ENCODE data around the gene SEMA4D. TPM values are rescaled to one million over a fixed set of nuclear protein-coding genes. Genes with fewer than 3 reads are reported as not detected.

Gene SEMA4D
- total RNA-seq, 4 donors from 2014 or later, result 13.4 to 27.3 (median 24.8) TPM

DNA sequence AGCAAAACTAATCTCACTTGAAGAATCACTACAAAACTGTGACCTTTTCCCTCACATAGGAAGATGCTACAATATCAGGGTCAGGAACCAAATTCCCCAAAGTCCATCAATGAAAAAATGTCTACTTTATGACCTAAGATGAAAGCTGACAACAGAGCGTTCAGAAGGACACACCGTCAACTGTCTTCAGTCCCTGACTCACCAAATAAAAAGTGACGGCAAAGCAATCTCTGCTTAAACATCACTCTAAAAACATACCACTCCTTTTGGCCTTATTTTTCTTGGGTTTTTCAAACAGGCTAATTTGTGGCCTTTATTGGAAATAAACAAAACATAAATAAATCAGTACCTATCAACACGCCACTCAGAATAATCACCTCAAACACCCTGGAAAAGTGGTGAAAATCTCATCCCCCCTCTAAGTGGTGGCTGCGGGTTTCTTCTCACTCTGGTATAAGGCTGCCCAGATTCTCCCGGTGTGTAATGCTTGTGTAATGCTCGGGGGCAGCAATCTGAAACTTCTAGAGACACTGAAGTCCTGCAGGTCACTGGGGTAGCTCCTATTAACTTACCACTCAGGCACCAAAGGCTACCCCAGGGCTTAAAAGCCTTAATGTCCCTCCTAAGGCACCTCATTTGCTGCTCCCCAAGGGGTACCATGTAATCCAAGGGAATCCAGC lies 29.5 kb downstream of the SEMA4D start:
- TF ChIP-seq, protein P1, sequence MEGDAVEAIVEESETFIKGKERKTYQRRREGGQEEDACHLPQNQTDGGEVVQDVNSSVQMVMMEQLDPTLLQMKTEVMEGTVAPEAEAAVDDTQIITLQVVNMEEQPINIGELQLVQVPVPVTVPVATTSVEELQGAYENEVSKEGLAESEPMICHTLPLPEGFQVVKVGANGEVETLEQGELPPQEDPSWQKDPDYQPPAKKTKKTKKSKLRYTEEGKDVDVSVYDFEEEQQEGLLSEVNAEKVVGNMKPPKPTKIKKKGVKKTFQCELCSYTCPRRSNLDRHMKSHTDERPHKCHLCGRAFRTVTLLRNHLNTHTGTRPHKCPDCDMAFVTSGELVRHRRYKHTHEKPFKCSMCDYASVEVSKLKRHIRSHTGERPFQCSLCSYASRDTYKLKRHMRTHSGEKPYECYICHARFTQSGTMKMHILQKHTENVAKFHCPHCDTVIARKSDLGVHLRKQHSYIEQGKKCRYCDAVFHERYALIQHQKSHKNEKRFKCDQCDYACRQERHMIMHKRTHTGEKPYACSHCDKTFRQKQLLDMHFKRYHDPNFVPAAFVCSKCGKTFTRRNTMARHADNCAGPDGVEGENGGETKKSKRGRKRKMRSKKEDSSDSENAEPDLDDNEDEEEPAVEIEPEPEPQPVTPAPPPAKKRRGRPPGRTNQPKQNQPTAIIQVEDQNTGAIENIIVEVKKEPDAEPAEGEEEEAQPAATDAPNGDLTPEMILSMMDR (IDR thresholded peaks at IDR 0.05), result no peak
- TF ChIP-seq EP300 (IDR thresholded peaks at IDR 0.05) (no peak), POLR2A (IDR thresholded peaks at IDR 0.05) (no peak)
- DNase-seq (ENCODE audit: low spot score in 2 of 2), result no peak
- Histone ChIP-seq H3K36me3 (no peaks in the 10 kb centered on the region), H3K27ac (peak overlapping the region in 1 of 4 donors; percentile 66), H3K27me3 (no peaks in the 10 kb centered on the region), H3K9me3 (no peaks in the 10 kb centered on the region), H3K4me3 (no peak overlapping the region), H3K4me1 (peaks cover 0 to 39% (median 7%) of the 10 kb centered on the region in 4 donors)
- 86 to 88% methylated on average over 7 of the region's 7 CpGs for WGBS, 2 donors

DNA sequence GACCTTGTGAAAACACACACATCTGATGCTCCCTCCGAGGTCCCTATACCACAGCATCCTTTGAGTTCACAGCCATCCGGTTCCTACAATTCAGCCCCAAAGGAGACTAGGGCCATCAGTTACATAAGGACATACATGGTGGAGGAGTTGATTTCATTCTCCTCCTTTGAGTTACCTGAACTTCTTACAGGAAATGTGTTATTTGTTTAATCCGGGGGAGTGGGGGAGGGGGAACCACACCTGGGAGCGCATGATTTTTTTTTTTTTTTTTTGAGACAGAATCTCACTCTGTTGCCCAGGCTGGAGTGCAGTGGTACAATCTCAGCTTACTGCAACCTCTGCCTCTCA lies 30.7 kb downstream of the SEMA4D start:
- WGBS, 2 donors, result 82 to 93% methylated on average over 4 of the region's 4 CpGs
- TF ChIP-seq EP300 (IDR thresholded peaks at IDR 0.05) (no peak), POLR2A (IDR thresholded peaks at IDR 0.05) (no peak)
- TF ChIP-seq, protein P1 (IDR thresholded peaks at IDR 0.05), result no peak

DNA sequence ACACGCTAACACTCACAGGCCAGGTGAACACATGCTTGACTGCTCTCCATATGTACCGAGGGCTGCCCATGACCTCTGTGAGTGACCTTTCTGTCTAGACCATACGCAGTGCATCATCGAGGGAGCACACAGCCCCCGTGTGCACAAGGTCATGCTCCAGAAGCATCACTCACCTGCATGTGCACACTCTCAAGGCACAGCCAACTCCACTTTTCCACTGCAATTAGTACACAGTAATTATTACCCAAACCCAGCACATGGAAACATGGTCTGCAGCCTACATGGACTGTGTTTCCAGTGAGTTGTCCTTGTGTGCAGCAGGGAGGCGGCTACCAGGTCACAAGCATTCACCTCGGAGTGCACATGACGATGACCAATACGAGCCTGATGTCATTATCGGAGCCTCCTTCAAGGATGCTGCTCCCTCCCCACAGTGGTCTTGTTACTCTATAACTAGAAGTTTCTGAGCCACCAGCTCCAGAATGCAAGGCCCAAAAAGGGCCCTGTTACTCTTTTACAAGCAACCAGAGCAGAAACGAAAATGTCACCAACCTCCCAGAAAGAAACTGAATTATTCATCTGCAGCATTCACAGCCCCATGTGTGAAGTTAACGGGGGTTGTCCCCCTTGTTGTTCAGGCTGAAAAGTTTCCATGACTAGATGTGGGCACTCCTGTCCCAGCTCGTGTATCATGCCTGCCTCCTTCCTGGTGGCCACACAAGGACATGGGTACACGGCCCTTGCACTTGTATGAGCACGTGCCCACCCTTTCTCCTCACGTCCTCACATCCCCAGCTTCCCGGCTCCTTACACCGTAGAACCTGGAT lies 31.2 kb downstream of the SEMA4D start:
- WGBS, 2 donors, result 86 to 87% methylated on average over 18 of the region's 18 CpGs
- H3K27me3 ChIP-seq, result no peaks in the 10 kb centered on the region
- peak overlapping the region in 1 of 4 donors; percentile 66 for H3K27ac ChIP-seq
- H3K4me3 ChIP-seq, result no peak overlapping the region
- DNase-seq (ENCODE audit: low spot score in 2 of 2), result no peak
- peaks cover 0 to 48% (median 17%) of the 10 kb centered on the region in 4 donors for H3K4me1 ChIP-seq
- TF ChIP-seq POLR2A (IDR thresholded peaks at IDR 0.05) (no peak), EP300 (IDR thresholded peaks at IDR 0.05) (no peak)
- TF ChIP-seq, protein P1 (IDR thresholded peaks at IDR 0.05), result no peak
- no peaks in the 10 kb centered on the region for H3K36me3 ChIP-seq
- no peaks in the 10 kb centered on the region for H3K9me3 ChIP-seq

More for the DNA sequence above, 30.7 kb downstream of the SEMA4D start:
- no peak for DNase-seq (ENCODE audit: low spot score in 2 of 2)
- peak overlapping the region in 1 of 4 donors; percentile 66 for H3K27ac ChIP-seq
- no peaks in the 10 kb centered on the region for H3K36me3 ChIP-seq
- peaks cover 0 to 48% (median 11%) of the 10 kb centered on the region in 4 donors for H3K4me1 ChIP-seq
- no peak overlapping the region for H3K4me3 ChIP-seq
- H3K9me3 ChIP-seq, result no peaks in the 10 kb centered on the region
- H3K27me3 ChIP-seq, result no peaks in the 10 kb centered on the region

DNA sequence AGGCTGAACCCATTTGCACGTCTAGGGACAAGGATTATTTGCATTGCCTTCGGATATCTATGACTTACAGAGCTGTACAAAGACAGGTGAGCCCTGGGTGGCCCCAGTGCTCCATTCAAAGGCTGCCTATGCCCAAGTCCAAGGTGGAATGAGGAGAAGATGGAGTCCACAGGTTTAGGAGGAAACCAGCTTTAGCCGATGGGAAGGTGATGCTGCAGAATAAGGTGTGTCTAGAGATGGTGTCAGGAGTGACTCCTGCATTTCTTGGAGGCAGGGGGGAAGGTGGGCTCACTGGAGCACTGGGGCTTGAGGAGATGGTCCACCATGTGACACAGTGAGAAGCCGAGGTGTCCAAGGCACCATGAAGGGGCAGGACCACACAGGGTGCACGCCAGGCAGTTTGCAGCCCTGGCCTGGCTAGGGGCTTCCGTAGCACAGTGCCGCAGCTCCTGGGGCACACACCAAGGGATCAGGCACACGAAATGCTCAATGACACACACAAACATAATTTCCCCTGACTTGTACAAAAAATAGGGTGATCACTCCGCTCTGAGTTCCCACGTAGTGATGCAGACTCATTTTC lies 32.1 kb downstream of the SEMA4D start:
- WGBS, 2 donors, result 90 to 93% methylated on average over 10 of the region's 10 CpGs
- Histone ChIP-seq H3K27ac (peak overlapping the region in 1 of 4 donors; percentile 66), H3K9me3 (no peaks in the 10 kb centered on the region), H3K4me1 (peaks cover 0 to 48% (median 20%) of the 10 kb centered on the region in 4 donors), H3K4me3 (no peak overlapping the region), H3K36me3 (no peaks in the 10 kb centered on the region), H3K27me3 (no peaks in the 10 kb centered on the region)
- DNase-seq (ENCODE audit: low spot score in 2 of 2), result no peak
- TF ChIP-seq EP300 (IDR thresholded peaks at IDR 0.05), result no peak
- TF ChIP-seq, protein P1 (IDR thresholded peaks at IDR 0.05), result no peak
- TF ChIP-seq POLR2A (IDR thresholded peaks at IDR 0.05), result no peak
